GF-D8 (cell line): ENCODE measurements around the gene ABCA7.
A peak's percentile ranks its signal among the peaks of the same experiment; 100 is the strongest.

ENCODE experiments used
- DNase-seq: peaks from one replicate; lab custom pipeline; 2025; lab: John Stamatoyannopoulos, UW

Gene ABCA7

GRCh38 chr19:1088416-1089010, 48.6 kb downstream of the ABCA7 start:
- DNase-seq, result no peak

- DNase-seq, result no peak
Measured at GRCh38 chr19:1089126-1089771, 49.3 kb downstream of the ABCA7 start.

- no peak for DNase-seq
Measured at GRCh38 chr19:1089891-1090290, 50.0 kb downstream of the ABCA7 start.

- no peak for DNase-seq
Measured at GRCh38 chr19:1090731-1091543, 51.0 kb downstream of the ABCA7 start.

- no peak for DNase-seq
Measured at GRCh38 chr19:1091544-1092175, 51.8 kb downstream of the ABCA7 start.

- no peak for DNase-seq
Measured at GRCh38 chr19:1093330-1093729, 53.4 kb downstream of the ABCA7 start.

GRCh38 chr19:1093811-1094553, 54.1 kb downstream of the ABCA7 start:
- DNase-seq, result no peak

GRCh38 chr19:1094655-1094977, 54.7 kb downstream of the ABCA7 start:
- DNase-seq, result no peak

GRCh38 chr19:1094978-1095701, 55.2 kb downstream of the ABCA7 start, which contains the start of gene POLR2E:
TSS of gene POLR2E (minus strand) at chr19:1095375. CDS start at chr19:1095315, 60 bp downstream.
- DNase-seq, result peak; percentile 91

GRCh38 chr19:1097810-1098176, 57.9 kb downstream of the ABCA7 start:
- DNase-seq, result no peak

GRCh38 chr19:1098177-1099051, 58.5 kb downstream of the ABCA7 start:
- no peak for DNase-seq

- DNase-seq, result peak; percentile 84
Measured at GRCh38 chr19:1101337-1101698, 61.4 kb downstream of the ABCA7 start.

GRCh38 chr19:1102407-1103131, 62.7 kb downstream of the ABCA7 start:
- DNase-seq, result peak; percentile 50

GRCh38 chr19:1103132-1103707, 63.3 kb downstream of the ABCA7 start:
- DNase-seq, result no peak

GRCh38 chr19:1103708-1104310, 63.9 kb downstream of the ABCA7 start, which contains the start of gene GPX4:
TSS of gene GPX4 (plus strand) at chr19:1103994. CDS start at chr19:1104044, 50 bp downstream.
- peak; percentile 96 for DNase-seq

- DNase-seq, result no peak
Measured at GRCh38 chr19:1104311-1105007, 64.6 kb downstream of the ABCA7 start.

- no peak for DNase-seq
Measured at GRCh38 chr19:1105008-1105872, 65.3 kb downstream of the ABCA7 start.
